ENCODE results near the gene CACNG8.

CACNG8 gene

GRCh38 chr19:53965091-53965490, 2.4 kb downstream of the CACNG8 start:
- no peak for DNase-seq

- DNase-seq: no peak
These were observed 4.2 kb downstream of the CACNG8 start for GRCh38 chr19:53966931-53967330.

DNA sequence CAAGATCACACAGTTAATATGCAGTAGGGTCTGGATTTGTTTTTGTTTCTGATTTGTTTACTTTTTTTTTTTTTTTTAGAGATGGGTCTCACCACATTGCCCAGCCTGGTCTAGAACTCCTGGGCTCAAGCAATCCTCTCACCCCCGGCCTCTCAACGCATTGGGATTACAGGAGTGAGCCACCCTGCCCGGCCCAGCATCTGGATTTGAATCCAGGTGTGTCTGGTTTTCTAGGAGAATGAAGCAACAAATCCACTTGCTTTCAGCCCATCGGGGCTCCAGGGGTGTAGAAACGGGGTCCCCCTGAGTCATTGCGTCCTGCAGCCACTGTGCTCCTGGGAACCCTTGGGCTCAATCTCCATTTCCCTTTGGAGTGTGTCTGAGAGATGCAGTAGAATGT, 6.6 kb downstream of the CACNG8 start:
- DNase-seq: no peak

- no peak for DNase-seq
These were observed 8.9 kb downstream of the CACNG8 start for GRCh38 chr19:53971673-53972072.

GRCh38 chr19:53977429-53977990, 14.8 kb downstream of the CACNG8 start:
- peak; percentile 55 for DNase-seq

DNA sequence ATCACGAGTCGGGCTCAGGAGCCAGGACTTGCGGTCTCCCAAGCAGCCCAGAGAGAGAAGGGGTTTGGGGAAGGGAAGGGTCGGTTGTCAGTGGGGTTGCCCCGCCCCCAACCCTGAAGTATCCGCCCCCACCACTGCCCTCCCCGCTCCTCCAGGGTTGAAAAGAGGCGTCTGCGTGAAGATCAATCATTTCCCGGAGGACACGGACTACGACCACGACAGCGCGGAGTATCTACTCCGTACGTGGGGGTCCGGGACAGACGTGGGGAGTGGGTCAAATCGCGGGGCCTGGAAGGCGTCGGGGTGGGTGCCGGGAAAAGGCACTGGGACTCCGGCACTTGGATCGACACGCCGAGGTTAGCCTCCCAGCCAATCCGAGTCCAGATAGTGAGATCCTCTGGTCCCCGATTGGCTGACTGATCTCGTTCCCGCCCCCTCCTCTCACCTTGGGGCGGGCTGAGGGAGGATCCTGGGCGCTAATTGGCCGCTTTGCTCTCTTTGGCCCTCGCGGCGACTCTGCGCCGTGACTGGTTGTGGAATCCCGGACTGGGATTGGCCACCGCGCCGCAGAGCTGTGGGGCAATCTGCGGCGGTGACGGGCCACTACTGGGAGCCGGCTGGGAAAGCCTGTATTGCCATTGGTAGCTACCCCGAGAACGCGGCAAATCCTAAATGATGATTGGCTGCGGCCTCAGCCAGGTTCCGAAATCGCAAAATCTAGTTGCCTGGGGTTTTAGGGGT, 15.4 kb downstream of the CACNG8 start:
- peak; percentile 34 for DNase-seq

- no peak for DNase-seq
These were observed 16.5 kb downstream of the CACNG8 start for GRCh38 chr19:53978975-53979801.

DNA sequence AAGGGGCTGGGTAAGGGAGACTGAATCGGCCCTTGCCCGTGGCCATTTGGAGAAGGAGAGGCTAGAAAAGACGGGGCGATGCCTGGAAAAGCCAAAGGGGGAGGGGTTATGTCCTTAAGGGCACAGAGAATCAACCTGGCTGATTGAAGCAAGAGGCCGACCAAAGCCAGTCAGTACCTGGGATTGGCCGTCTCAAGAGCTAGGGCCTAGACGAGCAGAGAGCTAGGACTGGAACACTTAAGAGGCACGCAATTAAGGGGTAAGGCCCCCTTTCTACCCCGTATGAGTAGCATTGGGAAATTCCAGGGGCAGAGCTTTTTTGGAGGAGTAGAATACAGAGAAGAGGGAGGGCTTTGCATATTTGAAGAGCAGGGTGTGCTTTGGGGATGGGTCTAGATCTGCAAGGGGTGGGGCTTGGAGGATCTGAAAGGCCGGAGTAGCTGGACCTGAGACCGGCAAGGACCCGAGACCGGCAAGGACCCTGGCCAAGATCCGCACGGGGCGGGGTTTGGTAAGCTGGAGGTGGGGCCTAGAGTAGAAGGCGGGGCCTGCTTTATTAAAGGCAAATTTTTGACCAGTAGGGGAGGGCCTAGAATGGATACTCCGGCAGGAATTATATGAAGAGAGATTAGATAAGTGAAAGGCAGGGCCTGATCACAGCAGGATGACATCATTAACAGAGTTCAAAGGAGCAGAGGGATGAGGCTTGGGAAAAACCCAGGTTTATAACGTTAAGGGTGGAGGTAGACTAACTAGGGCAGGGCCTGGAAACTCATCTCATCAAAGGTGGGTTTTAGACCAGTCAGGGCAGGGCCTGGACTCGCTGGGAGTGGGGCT, 18.0 kb downstream of the CACNG8 start:
- DNase-seq: no peak

DNA sequence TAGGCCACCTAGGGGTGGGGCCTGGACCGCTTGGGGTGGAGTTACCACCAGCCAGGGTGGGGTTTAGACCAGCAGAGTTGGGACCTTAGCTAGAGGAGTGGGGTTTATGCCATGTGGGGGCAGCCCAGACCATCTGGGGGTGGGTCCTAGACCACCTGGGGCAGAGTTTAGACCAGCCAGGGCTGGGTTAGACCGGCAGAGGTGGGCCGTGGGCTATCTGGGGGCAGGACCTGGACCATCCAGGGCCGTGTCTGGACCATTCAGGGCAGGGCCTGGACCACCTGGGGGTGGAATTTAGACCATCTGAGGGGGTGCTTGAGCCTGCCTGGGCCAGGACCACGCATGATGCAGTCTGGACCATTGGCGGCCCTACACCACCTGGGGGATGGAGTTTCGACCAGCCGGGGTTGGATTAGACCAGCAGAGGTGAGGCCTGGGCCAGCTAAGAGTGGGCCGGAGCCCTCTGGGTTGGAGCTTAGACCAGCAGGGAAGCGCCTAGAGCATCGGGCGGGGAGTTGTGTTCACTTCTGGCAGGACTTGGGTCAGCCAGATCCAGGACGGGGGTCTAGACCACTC, 18.7 kb downstream of the CACNG8 start:
- DNase-seq: no peak

DNA sequence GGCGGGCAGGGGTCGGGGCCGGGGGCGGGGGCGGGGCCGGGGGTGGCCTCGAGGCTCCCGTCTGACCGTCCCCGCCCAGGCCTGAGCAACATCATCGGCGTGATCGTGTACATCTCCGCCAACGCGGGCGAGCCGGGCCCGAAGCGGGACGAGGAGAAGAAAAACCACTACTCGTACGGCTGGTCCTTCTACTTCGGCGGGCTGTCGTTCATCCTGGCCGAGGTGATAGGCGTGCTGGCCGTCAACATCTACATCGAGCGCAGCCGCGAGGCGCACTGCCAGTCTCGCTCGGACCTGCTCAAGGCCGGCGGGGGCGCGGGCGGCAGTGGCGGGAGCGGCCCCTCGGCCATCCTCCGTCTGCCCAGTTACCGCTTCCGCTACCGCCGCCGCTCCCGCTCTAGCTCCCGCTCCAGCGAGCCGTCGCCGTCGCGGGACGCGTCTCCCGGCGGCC, 19.3 kb downstream of the CACNG8 start:
- DNase-seq: no peak

DNA sequence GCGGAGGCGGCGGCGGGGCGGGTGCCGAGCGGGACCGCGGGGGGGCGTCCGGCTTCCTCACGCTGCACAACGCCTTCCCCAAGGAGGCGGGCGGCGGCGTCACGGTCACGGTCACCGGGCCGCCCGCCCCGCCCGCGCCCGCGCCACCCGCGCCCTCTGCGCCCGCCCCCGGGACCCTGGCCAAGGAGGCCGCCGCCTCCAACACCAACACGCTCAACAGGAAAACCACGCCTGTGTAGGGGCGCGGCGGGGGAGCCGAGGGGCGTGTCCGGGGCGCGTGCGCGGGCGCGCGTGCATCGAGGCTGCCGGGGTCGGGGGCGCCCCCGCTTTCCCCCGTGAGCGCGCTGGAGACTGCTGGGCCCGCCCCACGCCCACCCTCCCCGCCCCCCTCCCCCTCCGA, 19.9 kb downstream of the CACNG8 start:
- no peak for DNase-seq

GRCh38 chr19:53983457-53984289, 20.9 kb downstream of the CACNG8 start:
- no peak for DNase-seq

DNA sequence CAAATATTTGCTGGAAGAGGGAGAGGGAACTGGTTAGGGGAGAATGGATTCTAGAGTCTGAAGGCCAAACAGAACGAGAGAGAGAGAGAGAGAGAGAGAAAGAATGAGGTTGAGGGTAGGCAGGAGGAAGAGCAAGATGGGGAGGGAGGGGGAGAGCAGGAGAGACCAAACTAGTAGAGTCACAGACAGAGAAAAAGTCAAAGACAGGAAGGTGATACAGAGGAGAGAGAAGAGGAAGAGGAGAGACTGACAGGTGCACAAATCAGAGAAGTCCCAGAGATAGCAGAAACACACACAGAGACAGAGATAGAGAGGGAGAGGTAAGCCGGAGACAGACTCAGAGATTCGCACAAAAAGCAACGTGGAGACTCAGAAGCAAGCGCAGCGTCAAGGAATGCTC, 23.1 kb downstream of the CACNG8 start:
- no peak for DNase-seq

DNA sequence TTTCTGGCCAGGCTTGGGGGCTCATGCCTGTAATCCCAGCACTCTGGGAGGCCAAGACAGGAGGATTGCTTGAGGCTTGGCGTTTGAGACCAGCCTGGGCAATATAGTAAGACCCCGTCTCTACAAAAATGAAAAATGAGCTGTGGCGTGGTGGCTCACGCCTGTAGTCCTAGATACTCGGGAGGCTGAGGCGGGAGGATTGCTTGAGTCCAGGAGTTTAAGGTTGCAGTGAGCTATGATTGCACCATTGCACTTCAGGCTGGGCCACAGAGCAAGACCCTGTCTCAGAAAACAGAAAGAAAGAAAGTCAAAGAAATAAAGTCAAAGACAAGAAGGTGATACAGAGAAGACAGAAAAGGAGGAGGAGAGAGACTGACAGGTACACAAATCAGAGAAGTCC, 26.2 kb downstream of the CACNG8 start:
- DNase-seq: no peak

DNA sequence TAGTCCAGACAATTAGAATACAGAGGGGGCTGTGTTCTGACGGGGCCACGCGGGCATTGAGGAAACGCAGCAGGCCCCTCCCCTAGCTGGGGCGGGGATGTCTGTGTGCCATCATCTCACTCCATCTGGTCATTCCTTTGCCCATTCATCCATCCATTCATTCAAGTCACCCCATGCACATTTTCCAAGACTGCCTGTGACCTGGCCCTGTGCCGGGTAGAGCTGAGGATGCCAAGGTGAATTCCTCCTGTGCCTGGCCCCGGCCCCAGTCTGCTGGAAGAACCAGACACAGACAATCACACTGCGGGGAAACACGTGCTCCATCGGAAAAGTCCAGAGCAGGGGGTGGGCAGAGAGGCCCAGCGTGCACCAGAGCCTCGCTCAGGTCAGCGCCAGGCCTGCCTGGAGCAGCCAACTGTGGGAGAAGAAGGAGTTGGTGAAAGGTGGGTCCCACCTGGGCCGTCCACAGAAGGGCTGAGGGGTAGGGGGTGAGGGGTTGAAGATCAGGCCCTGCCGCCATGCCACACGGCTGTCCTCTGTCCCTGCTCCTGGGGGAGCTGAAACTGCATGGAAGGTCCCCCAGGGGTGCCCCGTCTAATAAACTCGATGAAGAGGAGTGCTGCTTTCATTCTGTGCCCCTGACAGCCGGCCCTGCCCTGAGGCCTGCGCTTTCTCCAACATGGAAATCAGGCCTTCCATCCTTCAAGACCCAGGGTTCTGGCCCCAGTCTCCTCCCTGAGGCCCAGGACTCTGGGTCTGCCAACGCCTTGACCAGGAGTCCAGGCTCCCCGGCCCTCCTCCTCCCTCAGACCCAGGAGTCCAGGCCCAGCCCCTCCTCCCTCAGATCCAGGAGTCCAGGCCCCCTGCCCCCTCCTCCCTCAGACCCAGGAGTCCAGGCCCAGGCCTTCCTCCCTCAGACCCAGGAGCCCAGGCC, 27.1 kb downstream of the CACNG8 start:
- DNase-seq: no peak

DNA sequence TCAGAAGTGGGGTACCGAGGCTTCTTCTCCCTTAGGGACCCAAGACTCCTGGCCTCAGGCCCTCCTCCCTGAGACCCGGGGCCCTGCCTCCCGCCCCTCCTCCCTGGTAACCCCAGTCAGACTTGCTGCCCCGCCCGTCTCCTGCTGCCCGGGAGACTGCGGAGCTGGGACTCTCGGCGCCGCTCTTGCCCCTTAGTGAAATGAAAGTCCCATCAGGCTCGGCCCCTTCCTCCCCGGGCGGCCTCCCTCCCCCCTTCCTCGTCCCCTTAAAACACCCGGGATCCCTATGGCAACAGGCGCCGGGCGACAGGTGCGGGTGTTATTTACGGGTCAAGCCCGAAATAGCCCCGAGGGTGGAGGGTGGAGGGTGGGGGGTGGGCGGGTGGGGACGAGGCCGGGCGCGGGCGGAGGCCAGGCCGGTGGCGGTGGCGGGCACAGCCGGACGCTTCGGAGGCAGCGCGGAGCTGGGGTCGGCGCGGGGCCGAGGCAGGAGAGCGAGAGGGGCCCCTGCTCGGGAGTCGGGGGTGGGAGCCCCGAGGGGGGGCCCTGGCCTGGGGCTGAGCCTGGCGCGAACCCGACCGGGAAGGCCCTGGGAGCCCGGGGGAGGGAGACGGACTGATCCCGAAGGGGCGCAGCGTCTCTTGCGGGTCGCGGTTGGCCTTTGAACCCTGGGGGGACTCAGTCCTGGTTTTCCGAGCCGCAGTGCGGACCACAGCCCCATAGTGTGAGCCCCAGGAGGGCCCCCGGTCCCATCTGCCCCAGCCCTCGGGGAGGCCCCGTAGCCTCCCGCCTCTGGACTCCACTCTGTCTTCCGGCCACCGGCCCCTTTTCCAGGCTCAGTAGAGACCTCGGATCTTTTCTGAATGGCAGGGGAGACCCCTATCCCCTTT, 28.7 kb downstream of the CACNG8 start, which contains the start of gene CACNG6:
TSS of gene CACNG6 (plus strand) at position 414 of the 890 bp plus-strand sequence. CDS start 1,241 bp downstream, outside the sequence.
- no peak for DNase-seq

- DNase-seq: no peak
These were observed 29.5 kb downstream of the CACNG8 start for GRCh38 chr19:53992211-53992610.

DNA sequence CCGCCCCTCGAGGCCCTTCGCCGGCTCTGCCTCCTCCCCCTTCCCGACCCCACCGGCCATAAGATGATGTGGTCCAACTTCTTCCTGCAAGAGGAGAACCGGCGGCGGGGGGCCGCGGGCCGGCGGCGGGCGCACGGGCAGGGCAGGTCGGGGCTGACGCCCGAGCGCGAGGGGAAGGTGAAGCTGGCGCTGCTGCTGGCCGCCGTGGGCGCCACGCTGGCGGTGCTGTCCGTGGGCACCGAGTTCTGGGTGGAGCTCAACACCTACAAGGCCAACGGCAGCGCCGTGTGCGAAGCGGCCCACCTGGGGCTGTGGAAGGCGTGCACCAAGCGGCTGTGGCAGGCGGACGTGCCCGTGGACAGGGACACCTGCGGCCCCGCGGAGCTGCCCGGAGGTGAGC, 30.1 kb downstream of the CACNG8 start:
- no peak for DNase-seq

DNA sequence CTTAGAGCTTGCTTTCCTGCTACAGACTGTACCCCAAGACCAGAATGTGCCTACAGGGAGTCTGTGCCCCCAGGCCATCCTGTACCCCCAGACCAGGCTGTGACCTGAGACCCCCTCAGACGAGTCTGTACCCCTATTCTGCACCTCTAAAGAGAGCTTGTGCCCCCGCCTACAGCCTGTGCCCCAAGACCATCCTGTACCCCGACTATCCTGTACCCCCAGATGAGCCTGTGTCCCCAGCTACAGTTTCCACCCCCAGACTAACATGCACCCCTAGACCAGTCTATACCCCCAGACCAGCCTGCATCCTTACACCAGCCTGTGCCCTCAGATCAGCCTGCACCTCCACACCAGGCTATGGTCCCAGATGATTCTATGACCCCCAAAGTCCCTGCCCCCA, 30.7 kb downstream of the CACNG8 start:
- no peak for DNase-seq
